ENCODE data around the gene LTBR.

DNA sequence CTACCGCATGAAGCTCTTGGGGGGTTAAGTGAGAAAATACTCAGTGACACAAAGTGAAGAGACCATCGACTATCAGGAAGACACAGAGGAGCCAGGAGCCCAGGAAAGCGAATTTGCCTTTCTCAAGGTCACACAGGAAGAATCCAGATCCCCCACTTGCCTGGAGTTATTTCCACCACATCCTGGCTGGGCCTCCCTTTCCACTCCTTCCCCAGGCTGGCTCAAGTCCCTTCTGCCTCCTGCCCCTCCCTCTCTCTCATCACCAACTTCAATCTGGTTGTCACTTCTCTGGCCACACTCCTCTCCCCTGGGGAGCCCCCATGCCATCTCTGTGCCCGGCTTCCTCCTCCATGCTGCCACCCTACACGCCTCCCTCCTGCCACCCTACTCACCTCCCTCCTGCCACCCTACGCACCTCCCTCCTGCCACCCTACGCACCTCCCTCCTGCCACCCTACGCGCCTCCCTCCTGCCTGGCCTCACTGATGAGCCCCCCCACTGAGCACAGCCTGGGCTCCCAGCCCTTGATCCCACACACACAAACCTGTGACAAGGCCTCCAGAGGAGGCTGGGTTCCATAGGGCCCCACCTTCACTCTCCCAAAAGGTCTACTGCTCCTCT is 14.9 kb upstream of the LTBR start:
- no peak for TF ChIP-seq POLR2AphosphoS5 (IDR thresholded peaks at IDR 0.05)
- TF ChIP-seq POLR2A (IDR thresholded peaks at IDR 0.05), result no peak
